Mesenchymal stem cell (in vitro differentiated cells and primary cell): ENCODE measurements around the gene KLKB1.

Source experiments
- DNase-seq: peaks from one replicate; pipeline ENCODE4 v3.0.0-alpha.2; 2013
- H2AFZ ChIP-seq: one replicate; pipeline ENCODE4 v1.6.1; 2013; ENCODE audit warnings: low read depth, mild to moderate bottlenecking, control low read depth, inconsistent platforms, low read length, moderate library complexity
- H2AK5ac ChIP-seq: 2 replicates; pipeline ENCODE4 v1.6.1; 2013; ENCODE audit warnings: low read length, moderate library complexity, mild to moderate bottlenecking, inconsistent platforms; ENCODE audit not compliant: severe bottlenecking
- H2BK120ac ChIP-seq: one replicate; pipeline ENCODE4 v1.6.1; 2013; ENCODE audit warnings: low read depth, mild to moderate bottlenecking, inconsistent platforms, low read length, moderate library complexity
- H2BK12ac ChIP-seq, 2 experiments: one replicate each; pipeline ENCODE4 v1.6.1; 2013; ENCODE audit warnings: inconsistent platforms in 2 of 2, low read length in 2 of 2, mild to moderate bottlenecking in 2 of 2, moderate library complexity in 2 of 2, control low read depth in 1 of 2
- H2BK15ac ChIP-seq: one replicate; pipeline ENCODE4 v1.6.1; 2013; ENCODE audit warnings: mild to moderate bottlenecking, low read depth, inconsistent platforms; ENCODE audit not compliant: poor library complexity, severe bottlenecking
- H2BK5ac ChIP-seq: 2 replicates; pipeline ENCODE4 v1.6.1; 2013; ENCODE audit warnings: low read depth, mild to moderate bottlenecking, low read length, control low read depth, inconsistent platforms; ENCODE audit not compliant: poor library complexity, severe bottlenecking
- H3K14ac ChIP-seq, 2 experiments: one replicate each; pipeline ENCODE4 v1.6.1; 2013; ENCODE audit warnings: inconsistent platforms in 2 of 2, low read length in 2 of 2, control low read depth in 1 of 2, mild to moderate bottlenecking in 1 of 2, moderate library complexity in 1 of 2
- H3K18ac ChIP-seq, 2 experiments: one replicate each; pipeline ENCODE4 v1.6.1; 2013; ENCODE audit warnings: inconsistent platforms in 2 of 2, low read length in 2 of 2, control low read depth in 1 of 2, low read depth in 1 of 2, mild to moderate bottlenecking in 1 of 2
- H3K23ac ChIP-seq, 2 experiments: one replicate each; pipeline ENCODE4 v1.6.1; 2013; ENCODE audit warnings: inconsistent platforms in 2 of 2, low read length in 2 of 2, mild to moderate bottlenecking in 2 of 2, moderate library complexity in 2 of 2, control low read depth in 1 of 2
- H3K27ac ChIP-seq: 2 replicates; pipeline ENCODE4 v1.5.1; 2013; ENCODE audit warnings: mild to moderate bottlenecking, moderate library complexity, low read length, control low read depth, inconsistent platforms; ENCODE audit not compliant: poor library complexity, severe bottlenecking
- H3K27me3 ChIP-seq, 2 experiments: 2 replicates each; pipeline versions ENCODE4 v1.6.1 to v1.7.0; 2013; ENCODE audit warnings: low read length in 2 of 2, mild to moderate bottlenecking in 2 of 2, moderate library complexity in 2 of 2, control low read depth in 1 of 2, inconsistent platforms in 1 of 2; ENCODE audit not compliant: control insufficient read depth in 1 of 2, insufficient read depth in 1 of 2
- H3K36me3 ChIP-seq, 2 experiments: 2 replicates each; pipeline versions ENCODE4 v1.6.1 to v1.7.0; 2013; ENCODE audit warnings: low read length in 2 of 2, control low read depth in 1 of 2, inconsistent platforms in 1 of 2, low read depth in 1 of 2, mild to moderate bottlenecking in 1 of 2; ENCODE audit not compliant: insufficient read depth in 2 of 2, control insufficient read depth in 1 of 2
- H3K4ac ChIP-seq, 2 experiments: one replicate each; pipeline ENCODE4 v1.6.1; 2013; ENCODE audit warnings: inconsistent platforms in 2 of 2, low read length in 2 of 2, mild to moderate bottlenecking in 2 of 2, moderate library complexity in 2 of 2, control low read depth in 1 of 2, low read depth in 1 of 2
- H3K4me1 ChIP-seq: 2 replicates; pipeline ENCODE4 v1.6.1; 2013; ENCODE audit warnings: low read depth, low read length, control low read depth; ENCODE audit not compliant: control insufficient read depth, insufficient read depth
- H3K4me2 ChIP-seq: 2 replicates; pipeline ENCODE4 v1.6.1; 2013; ENCODE audit warnings: low read length, mild to moderate bottlenecking, inconsistent platforms; ENCODE audit not compliant: poor library complexity, severe bottlenecking
- H3K4me3 ChIP-seq, 2 experiments: 2 replicates each; pipeline versions ENCODE4 v1.5.1 to v1.7.0; 2013; ENCODE audit warnings: low read length in 2 of 2, mild to moderate bottlenecking in 2 of 2, control low read depth in 1 of 2, low read depth in 1 of 2; ENCODE audit not compliant: insufficient read depth in 1 of 2
- H3K79me1 ChIP-seq: replicated peaks from 2 replicates; pipeline ENCODE4 v1.6.1; 2013; ENCODE audit warnings: mild to moderate bottlenecking, control low read depth, low read length, inconsistent platforms; ENCODE audit not compliant: poor library complexity, severe bottlenecking
- H3K9ac ChIP-seq: 2 replicates; pipeline ENCODE4 v1.7.0; 2013; ENCODE audit warnings: mild to moderate bottlenecking, low read length, moderate library complexity
- H3K9me3 ChIP-seq: 2 replicates; pipeline ENCODE4 v1.7.0; 2013; ENCODE audit warnings: mild to moderate bottlenecking, low read length; ENCODE audit not compliant: control insufficient read depth
- H4K8ac ChIP-seq: one replicate; pipeline ENCODE4 v1.6.1; 2013; ENCODE audit warnings: inconsistent platforms, mild to moderate bottlenecking, low read length, moderate library complexity
- H4K91ac ChIP-seq: one replicate; pipeline ENCODE4 v1.6.1; 2013; ENCODE audit warnings: mild to moderate bottlenecking, low read length, inconsistent platforms
- WGBS: methylation state at CpG from one replicate; pipeline ENCODE4 v1.1.7; 2013; ENCODE audit warnings: mixed read lengths; 5-methylcytosine and 5-hydroxymethylcytosine counted together

Gene KLKB1

DNA sequence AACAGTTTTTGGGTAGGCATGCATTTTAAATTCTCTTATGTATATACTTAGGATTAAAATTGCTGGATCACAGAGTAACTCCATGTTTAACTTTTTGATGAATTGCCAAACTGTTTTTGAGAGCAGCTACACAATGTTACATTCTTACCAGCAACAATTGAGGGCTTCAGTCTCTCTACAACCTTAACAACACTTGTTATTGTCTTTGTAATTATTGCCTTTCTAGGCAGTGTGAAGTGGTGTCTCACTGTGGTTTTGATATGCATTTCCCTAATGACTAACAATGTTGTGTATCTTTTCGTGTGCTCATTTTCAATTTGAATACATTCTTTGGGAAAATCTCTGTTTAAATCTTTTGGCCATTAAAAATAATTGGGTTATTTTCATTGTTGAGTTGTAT lies 21.3 kb downstream of the KLKB1 start:
- H3K4me3 ChIP-seq = no peak overlapping the region
- H2BK120ac ChIP-seq = no peak overlapping the region
- H3K9ac ChIP-seq = no peak overlapping the region
- H3K27me3 ChIP-seq = no peaks in the 10 kb centered on the region
- no peaks in the 10 kb centered on the region for H3K4me1 ChIP-seq
- H3K27ac ChIP-seq = no peak overlapping the region
- no peaks in the 10 kb centered on the region for H3K9me3 ChIP-seq
- H2AFZ ChIP-seq = no peak overlapping the region
- DNase-seq = no peak
- H3K18ac ChIP-seq = no peak overlapping the region
- H4K91ac ChIP-seq = no peak overlapping the region
- H3K14ac ChIP-seq = no peak overlapping the region
- no peak overlapping the region for H2BK15ac ChIP-seq
- no peak overlapping the region for H2BK5ac ChIP-seq
- no peaks in the 10 kb centered on the region for H3K79me1 ChIP-seq
- no peak overlapping the region for H3K4ac ChIP-seq
- H4K8ac ChIP-seq = no peak overlapping the region
- no CpG with 5 or more reads among the region's 1 CpG for WGBS
- no peak overlapping the region for H3K23ac ChIP-seq
- H3K36me3 ChIP-seq = no peaks in the 10 kb centered on the region
- H2AK5ac ChIP-seq = no peak overlapping the region
- no peak overlapping the region for H2BK12ac ChIP-seq
- H3K4me2 ChIP-seq = no peak overlapping the region

DNA sequence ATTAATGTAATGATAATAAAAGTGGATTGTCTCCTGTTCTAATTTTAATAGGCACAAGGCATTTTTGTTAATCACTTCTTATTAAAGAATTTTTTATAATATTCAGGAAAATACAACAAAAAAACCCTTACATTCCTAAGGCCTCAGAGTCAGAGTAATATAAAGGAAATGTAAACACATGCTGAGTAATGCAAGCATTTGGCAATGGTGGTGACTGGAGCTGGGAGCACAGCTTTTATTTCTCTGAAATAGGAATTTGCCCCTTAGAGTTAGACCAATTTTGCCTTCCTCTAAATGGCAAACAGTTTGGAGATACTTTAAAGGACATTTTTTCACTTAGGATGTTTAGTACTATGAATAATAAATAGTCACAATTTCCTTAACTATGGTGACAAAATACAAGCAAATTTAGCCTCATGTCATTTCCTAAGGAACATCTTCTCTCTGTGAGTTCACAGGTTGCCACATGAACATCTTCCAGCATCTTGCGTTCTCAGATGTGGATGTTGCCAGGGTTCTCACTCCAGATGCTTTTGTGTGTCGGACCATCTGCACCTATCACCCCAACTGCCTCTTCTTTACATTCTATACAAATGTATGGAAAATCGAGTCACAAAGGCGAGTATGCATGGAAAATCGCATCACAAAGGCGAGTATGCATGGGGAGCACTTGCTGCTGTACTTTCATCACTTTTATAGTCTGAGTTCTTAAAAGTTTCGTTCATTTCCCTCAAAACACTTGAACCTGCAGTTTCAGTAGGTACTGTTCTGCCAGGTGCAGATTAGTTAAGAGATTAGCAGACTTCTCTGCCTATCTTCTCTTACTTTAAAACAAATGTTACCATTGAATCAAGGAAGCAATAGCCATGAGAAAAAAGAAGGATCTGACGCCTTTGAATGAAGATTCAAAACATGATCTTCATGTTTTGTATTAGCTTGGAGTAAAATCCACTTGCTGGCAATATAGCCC lies 22.8 kb downstream of the KLKB1 start:
- H3K4ac ChIP-seq = no peak overlapping the region
- H3K27me3 ChIP-seq = no peaks in the 10 kb centered on the region
- no peak overlapping the region for H3K4me3 ChIP-seq
- no peak overlapping the region for H2BK15ac ChIP-seq
- no peak overlapping the region for H2BK120ac ChIP-seq
- no peaks in the 10 kb centered on the region for H3K79me1 ChIP-seq
- peak overlapping the region in 1 of 2 experiments; percentile 31 for H2BK12ac ChIP-seq
- H2BK5ac ChIP-seq = no peak overlapping the region
- H2AFZ ChIP-seq = peak overlapping the region; percentile 61
- no peak overlapping the region for H3K18ac ChIP-seq
- no peak overlapping the region for H3K9ac ChIP-seq
- H3K14ac ChIP-seq = no peak overlapping the region
- H4K91ac ChIP-seq = no peak overlapping the region
- H3K4me1 ChIP-seq = no peaks in the 10 kb centered on the region
- H3K4me2 ChIP-seq = no peak overlapping the region
- H3K9me3 ChIP-seq = no peaks in the 10 kb centered on the region
- 63% methylated on average over 6 of the region's 8 CpGs for WGBS
- H3K36me3 ChIP-seq = no peaks in the 10 kb centered on the region
- no peak overlapping the region for H3K27ac ChIP-seq
- peak; percentile 66 for DNase-seq
- H2AK5ac ChIP-seq = no peak overlapping the region
- no peak overlapping the region for H4K8ac ChIP-seq
- no peak overlapping the region for H3K23ac ChIP-seq

GRCh38 chr4:186250760-186251159 lies 23.5 kb downstream of the KLKB1 start:
- no peak overlapping the region for H4K91ac ChIP-seq
- no peaks in the 10 kb centered on the region for H3K4me1 ChIP-seq
- DNase-seq = no peak
- H3K9ac ChIP-seq = no peak overlapping the region
- no peak overlapping the region for H3K4ac ChIP-seq
- no peak overlapping the region for H2BK12ac ChIP-seq
- no peak overlapping the region for H2BK15ac ChIP-seq
- no peak overlapping the region for H3K18ac ChIP-seq
- no peak overlapping the region for H3K4me3 ChIP-seq
- no peaks in the 10 kb centered on the region for H3K79me1 ChIP-seq
- no peaks in the 10 kb centered on the region for H3K9me3 ChIP-seq
- H3K27me3 ChIP-seq = no peaks in the 10 kb centered on the region
- no peak overlapping the region for H3K4me2 ChIP-seq
- H3K14ac ChIP-seq = no peak overlapping the region
- H2BK5ac ChIP-seq = no peak overlapping the region
- H3K23ac ChIP-seq = no peak overlapping the region
- no peak overlapping the region for H2AK5ac ChIP-seq
- no peak overlapping the region for H4K8ac ChIP-seq
- H3K27ac ChIP-seq = no peak overlapping the region
- no peak overlapping the region for H2AFZ ChIP-seq
- no peak overlapping the region for H2BK120ac ChIP-seq
- no peaks in the 10 kb centered on the region for H3K36me3 ChIP-seq
- WGBS = 91% methylated on average over 1 of the region's 2 CpGs

DNA sequence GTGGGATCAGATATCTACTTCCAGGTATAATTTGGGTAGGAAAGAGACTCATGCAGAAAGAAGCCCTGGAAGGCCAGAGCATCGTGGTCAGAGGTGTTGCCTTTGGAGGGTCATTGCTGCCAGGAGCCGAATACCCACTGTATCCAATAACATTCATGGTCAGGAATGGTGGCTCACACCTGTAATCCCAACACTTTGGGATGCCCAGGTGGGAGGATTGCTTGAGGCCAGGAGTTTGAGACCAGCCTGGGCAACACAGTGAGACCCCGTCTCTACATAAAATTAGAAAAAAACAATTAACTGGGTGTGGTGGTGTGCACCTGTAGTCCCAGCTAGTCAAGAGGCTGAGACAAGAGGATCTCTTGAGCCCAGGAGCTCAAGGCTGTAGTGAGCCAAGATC lies 27.8 kb downstream of the KLKB1 start:
- no peak overlapping the region for H3K4me2 ChIP-seq
- no peak overlapping the region for H3K18ac ChIP-seq
- no peak for DNase-seq
- 92% methylated on average over 3 of the region's 3 CpGs for WGBS
- peaks cover 2% of the 10 kb centered on the region for H3K4me1 ChIP-seq
- H3K27ac ChIP-seq = no peak overlapping the region
- no peak overlapping the region for H2AK5ac ChIP-seq
- H3K79me1 ChIP-seq = no peaks in the 10 kb centered on the region
- H2BK120ac ChIP-seq = no peak overlapping the region
- H3K27me3 ChIP-seq = no peaks in the 10 kb centered on the region
- no peak overlapping the region for H3K4ac ChIP-seq
- no peak overlapping the region for H2BK15ac ChIP-seq
- H3K36me3 ChIP-seq = no peaks in the 10 kb centered on the region
- no peak overlapping the region for H2BK12ac ChIP-seq
- no peak overlapping the region for H3K23ac ChIP-seq
- no peak overlapping the region for H4K91ac ChIP-seq
- H2AFZ ChIP-seq = no peak overlapping the region
- H3K9ac ChIP-seq = no peak overlapping the region
- no peak overlapping the region for H3K14ac ChIP-seq
- H3K4me3 ChIP-seq = no peak overlapping the region
- no peak overlapping the region for H2BK5ac ChIP-seq
- H3K9me3 ChIP-seq = no peaks in the 10 kb centered on the region
- no peak overlapping the region for H4K8ac ChIP-seq
